ENCODE results near the gene ARL15.
"Not testable (repeated sequence)": the region's sequence is repeated elsewhere in the genome, so short reads cannot be mapped to it uniquely, and the experiment has no call there.

The ARL15 gene

GRCh38 chr5:54062958-54063357, 247.4 kb downstream of the ARL15 start:
- no peaks in the 10 kb centered on the region for H3K36me3 ChIP-seq (ENCODE audit: insufficient read depth, low read length)
- no peak overlapping the region for H3K27ac ChIP-seq
- H3K9me3 ChIP-seq (ENCODE audit: low read depth, low read length): no peaks in the 10 kb centered on the region
- DNase-seq (ENCODE audit: low read depth, low spot score): no peak
- H3K9ac ChIP-seq (ENCODE audit: insufficient read length): no peak overlapping the region
- no peak for TF ChIP-seq FOXP2 (optimal IDR thresholded peaks at IDR 0.05; ENCODE audit: control extremely low read depth, extremely low read length, insufficient read depth)
- TF ChIP-seq POLR2AphosphoS5 (IDR thresholded peaks at IDR 0.05; ENCODE audit: borderline replicate concordance, low read depth, low read length): no peak
- TF ChIP-seq EZH2 (IDR thresholded peaks at IDR 0.05): no peak
- H3K4me3 ChIP-seq: no peak overlapping the region

GRCh38 chr5:54060919-54061318, 249.5 kb downstream of the ARL15 start:
- H3K9ac ChIP-seq (ENCODE audit: insufficient read length); DNase-seq (ENCODE audit: low read depth, low spot score); H3K27ac ChIP-seq; H3K36me3 ChIP-seq (ENCODE audit: insufficient read depth, low read length); H3K4me3 ChIP-seq; H3K9me3 ChIP-seq (ENCODE audit: low read depth, low read length): not testable (repeated sequence)

- DNase-seq (ENCODE audit: low read depth, low spot score): no peak
- Histone ChIP-seq H3K27ac (no peak overlapping the region), H3K9me3 (ENCODE audit: low read depth, low read length) (no peaks in the 10 kb centered on the region), H3K36me3 (ENCODE audit: insufficient read depth, low read length) (no peaks in the 10 kb centered on the region), H3K4me3 (no peak overlapping the region), H3K9ac (ENCODE audit: insufficient read length) (no peak overlapping the region)
- no peak for TF ChIP-seq EZH2 (IDR thresholded peaks at IDR 0.05)
- TF ChIP-seq FOXP2 (optimal IDR thresholded peaks at IDR 0.05; ENCODE audit: control extremely low read depth, extremely low read length, insufficient read depth): no peak
- no peak for TF ChIP-seq POLR2AphosphoS5 (IDR thresholded peaks at IDR 0.05; ENCODE audit: borderline replicate concordance, low read depth, low read length)
These were observed 260.4 kb downstream of the ARL15 start for GRCh38 chr5:54049963-54050362.

- no peak for DNase-seq (ENCODE audit: low read depth, low spot score)
- H3K4me3 ChIP-seq: no peak overlapping the region
- no peaks in the 10 kb centered on the region for H3K36me3 ChIP-seq (ENCODE audit: insufficient read depth, low read length)
- no peaks in the 10 kb centered on the region for H3K9me3 ChIP-seq (ENCODE audit: low read depth, low read length)
- H3K9ac ChIP-seq (ENCODE audit: insufficient read length): no peak overlapping the region
- H3K27ac ChIP-seq: no peak overlapping the region
- TF ChIP-seq POLR2AphosphoS5 (IDR thresholded peaks at IDR 0.05; ENCODE audit: borderline replicate concordance, low read depth, low read length) (no peak), EZH2 (IDR thresholded peaks at IDR 0.05) (no peak), FOXP2 (optimal IDR thresholded peaks at IDR 0.05; ENCODE audit: control extremely low read depth, extremely low read length, insufficient read depth) (no peak)
These were observed 261.2 kb downstream of the ARL15 start for GRCh38 chr5:54049144-54049543.

- no peak overlapping the region for H3K4me3 ChIP-seq
- H3K27ac ChIP-seq: no peak overlapping the region
- TF ChIP-seq FOXP2 (optimal IDR thresholded peaks at IDR 0.05; ENCODE audit: control extremely low read depth, extremely low read length, insufficient read depth) (no peak), EZH2 (IDR thresholded peaks at IDR 0.05) (no peak), POLR2AphosphoS5 (IDR thresholded peaks at IDR 0.05; ENCODE audit: borderline replicate concordance, low read depth, low read length) (no peak)
- no peak overlapping the region for H3K9ac ChIP-seq (ENCODE audit: insufficient read length)
- no peak for DNase-seq (ENCODE audit: low read depth, low spot score)
- H3K9me3 ChIP-seq (ENCODE audit: low read depth, low read length): no peaks in the 10 kb centered on the region
- H3K36me3 ChIP-seq (ENCODE audit: insufficient read depth, low read length): no peaks in the 10 kb centered on the region
These were observed 265.1 kb downstream of the ARL15 start for GRCh38 chr5:54045077-54045792.

GRCh38 chr5:54044276-54044675, 266.1 kb downstream of the ARL15 start:
- not testable (repeated sequence) for DNase-seq (ENCODE audit: low read depth, low spot score); H3K9ac ChIP-seq (ENCODE audit: insufficient read length); H3K27ac ChIP-seq; H3K36me3 ChIP-seq (ENCODE audit: insufficient read depth, low read length); H3K9me3 ChIP-seq (ENCODE audit: low read depth, low read length); H3K4me3 ChIP-seq

- no peak overlapping the region for H3K4me3 ChIP-seq
- DNase-seq (ENCODE audit: low read depth, low spot score): no peak
- H3K27ac ChIP-seq: no peak overlapping the region
- H3K36me3 ChIP-seq (ENCODE audit: insufficient read depth, low read length): no peaks in the 10 kb centered on the region
- H3K9me3 ChIP-seq (ENCODE audit: low read depth, low read length): no peaks in the 10 kb centered on the region
- TF ChIP-seq FOXP2 (optimal IDR thresholded peaks at IDR 0.05; ENCODE audit: control extremely low read depth, extremely low read length, insufficient read depth): no peak
- H3K9ac ChIP-seq (ENCODE audit: insufficient read length): no peak overlapping the region
These were observed 269.6 kb downstream of the ARL15 start for GRCh38 chr5:54040804-54041203.

- H3K9me3 ChIP-seq (ENCODE audit: low read depth, low read length): no peaks in the 10 kb centered on the region
- no peaks in the 10 kb centered on the region for H3K36me3 ChIP-seq (ENCODE audit: insufficient read depth, low read length)
- TF ChIP-seq FOXP2 (optimal IDR thresholded peaks at IDR 0.05; ENCODE audit: control extremely low read depth, extremely low read length, insufficient read depth): no peak
- no peak for TF ChIP-seq EZH2 (IDR thresholded peaks at IDR 0.05)
- TF ChIP-seq POLR2AphosphoS5 (IDR thresholded peaks at IDR 0.05; ENCODE audit: borderline replicate concordance, low read depth, low read length): no peak
- no peak for DNase-seq (ENCODE audit: low read depth, low spot score)
- no peak overlapping the region for H3K27ac ChIP-seq
- no peak overlapping the region for H3K4me3 ChIP-seq
- no peak overlapping the region for H3K9ac ChIP-seq (ENCODE audit: insufficient read length)
These were observed 270.4 kb downstream of the ARL15 start for GRCh38 chr5:54040018-54040417.

- H3K9me3 ChIP-seq (ENCODE audit: low read depth, low read length): no peaks in the 10 kb centered on the region
- TF ChIP-seq POLR2AphosphoS5 (IDR thresholded peaks at IDR 0.05; ENCODE audit: borderline replicate concordance, low read depth, low read length): no peak
- TF ChIP-seq EZH2 (IDR thresholded peaks at IDR 0.05): no peak
- TF ChIP-seq FOXP2 (optimal IDR thresholded peaks at IDR 0.05; ENCODE audit: control extremely low read depth, extremely low read length, insufficient read depth): no peak
These were observed 273.2 kb downstream of the ARL15 start for GRCh38 chr5:54037205-54037604.

More at GRCh38 chr5:54037205-54037604, 273.2 kb downstream of the ARL15 start:
- no peak for DNase-seq (ENCODE audit: low read depth, low spot score)
- Histone ChIP-seq H3K36me3 (ENCODE audit: insufficient read depth, low read length) (no peaks in the 10 kb centered on the region), H3K27ac (no peak overlapping the region), H3K9ac (ENCODE audit: insufficient read length) (no peak overlapping the region), H3K4me3 (no peak overlapping the region)
